GM21515 (cell line): ENCODE results near the gene DIP2C.
"Not testable (repeated sequence)": the region's sequence is repeated elsewhere in the genome, so short reads cannot be mapped to it uniquely, and the experiment has no call there.

ENCODE experiments used
- ATAC-seq: cut with Tn5 transposase; IDR thresholded peaks from one replicate; pipeline ENCODE4 v1.9.1; 2021; ENCODE audit not compliant: unreplicated experiment

DIP2C gene

DNA sequence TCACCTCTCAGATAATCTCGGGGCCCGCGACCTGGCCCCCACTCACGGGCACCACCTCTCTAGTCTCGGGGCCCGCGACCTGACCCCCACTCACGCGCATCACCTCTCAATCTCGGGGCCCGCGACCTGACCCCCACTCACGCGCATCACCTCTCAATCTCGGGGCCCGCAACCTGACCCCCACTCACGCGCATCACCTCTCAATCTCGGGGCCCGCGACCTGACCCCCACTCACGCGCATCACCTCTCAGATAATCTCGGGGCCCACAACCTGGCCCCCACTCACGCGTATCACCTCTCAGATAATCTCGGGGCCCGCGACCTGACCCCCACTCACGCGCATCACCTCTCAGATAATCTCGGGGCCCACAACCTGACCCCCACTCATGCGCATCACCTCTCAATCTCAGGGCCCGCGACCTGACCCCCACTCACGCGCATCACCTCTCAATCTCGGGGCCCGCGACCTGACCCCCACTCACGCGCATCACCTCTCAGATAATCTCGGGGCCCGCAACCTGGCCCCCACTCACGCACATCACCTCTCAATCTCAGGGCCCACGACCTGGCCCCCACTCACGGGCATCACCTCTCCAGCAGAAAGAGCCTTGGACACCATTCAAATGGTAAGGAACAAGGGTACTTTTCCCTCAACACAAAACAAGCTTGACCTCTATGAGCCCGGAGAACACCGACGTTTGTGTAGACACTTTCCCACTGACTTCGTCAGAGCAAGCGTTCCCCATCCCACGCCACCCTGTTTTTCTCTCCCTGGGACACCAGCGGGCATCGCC is 104.8 kb downstream of the DIP2C start:
- not testable (repeated sequence) for ATAC-seq

DNA sequence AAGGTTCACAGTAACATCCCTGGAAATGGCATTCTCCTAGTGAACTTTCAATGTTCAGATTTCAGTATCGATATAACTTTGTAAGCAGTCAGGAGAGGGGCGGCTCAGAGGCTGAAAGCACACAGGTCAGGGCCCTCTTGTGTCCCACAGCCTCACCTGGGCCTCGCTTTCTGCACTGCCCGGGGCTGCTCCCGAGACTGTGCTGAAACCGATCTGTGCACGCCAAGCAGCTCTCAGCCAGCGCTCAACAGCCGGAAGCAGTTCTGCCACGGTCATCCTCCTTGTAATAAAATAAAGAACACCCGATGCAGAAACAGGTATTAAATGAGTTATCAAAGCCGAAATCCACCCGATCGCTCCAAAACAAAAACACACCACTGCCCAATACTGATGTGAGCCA is 106.0 kb downstream of the DIP2C start:
- ATAC-seq: no peak

DNA sequence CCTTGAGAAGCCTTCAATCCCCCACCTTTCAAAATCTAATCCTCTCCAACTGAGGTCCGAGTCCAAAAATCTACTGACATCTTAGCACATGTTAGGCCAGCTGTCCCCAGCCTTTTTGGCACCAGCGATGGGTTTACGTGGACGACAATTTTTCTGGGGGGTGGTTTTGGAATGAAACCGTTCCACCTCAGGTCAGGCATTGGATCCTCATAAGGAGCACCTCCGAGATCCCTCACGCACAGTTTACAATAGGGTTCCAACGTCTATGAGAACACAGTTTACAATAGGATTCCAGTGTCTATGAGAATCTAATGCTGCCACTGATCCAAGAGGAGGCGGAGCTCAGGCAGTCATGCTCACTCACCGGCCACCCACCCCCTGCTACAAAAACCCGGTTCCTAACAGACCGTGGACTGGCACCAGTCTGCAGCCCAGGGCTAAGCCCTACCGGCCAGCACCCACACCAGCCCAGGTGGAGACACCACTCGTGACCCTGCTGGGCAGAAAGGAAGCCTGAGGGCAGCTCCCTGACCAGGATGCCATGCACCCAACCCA is 107.6 kb downstream of the DIP2C start:
- no peak for ATAC-seq

- ATAC-seq: no peak
Observed at GRCh38 chr10:580778-581177, 108.7 kb downstream of the DIP2C start.

DNA sequence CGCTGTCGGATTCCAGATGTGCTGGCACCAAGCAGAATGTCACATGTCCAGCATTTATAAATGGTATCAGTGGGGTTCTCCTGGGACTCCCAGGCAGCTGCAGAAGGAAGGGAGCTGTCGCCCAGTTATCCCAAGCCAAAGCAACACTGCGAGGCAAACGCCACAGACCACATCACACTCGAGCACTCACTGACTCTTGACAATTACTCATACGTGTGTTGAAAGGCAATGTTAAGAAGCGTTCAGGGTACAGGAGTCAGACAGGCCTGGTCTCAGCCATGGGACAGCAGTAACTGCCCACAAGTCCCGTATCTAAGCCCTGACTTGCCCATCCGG is 113.4 kb downstream of the DIP2C start:
- ATAC-seq: no peak

GRCh38 chr10:575402-576129 is 113.9 kb downstream of the DIP2C start:
- no peak for ATAC-seq

DNA sequence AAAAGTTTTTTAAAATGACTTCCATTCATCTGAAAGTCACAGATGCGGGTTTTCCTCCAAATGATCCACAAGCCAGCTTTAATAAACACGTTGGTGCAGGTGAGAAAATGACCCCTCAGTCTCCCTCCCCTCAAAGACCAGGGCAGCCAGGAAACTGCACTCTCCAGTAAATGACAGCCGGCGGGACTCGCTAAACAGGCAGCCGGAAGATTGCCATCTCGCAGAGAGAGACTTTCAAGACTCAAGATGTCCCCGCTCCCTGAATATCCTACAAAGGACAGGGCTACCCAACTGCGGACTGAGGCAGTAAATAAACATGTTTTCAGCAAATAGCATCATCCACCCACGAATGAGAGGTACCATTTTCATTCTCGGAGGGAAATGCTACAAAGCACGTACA is 116.8 kb downstream of the DIP2C start:
- ATAC-seq: no peak

GRCh38 chr10:571688-572451 is 117.6 kb downstream of the DIP2C start:
- ATAC-seq: no peak

GRCh38 chr10:571166-571565 is 118.3 kb downstream of the DIP2C start:
- ATAC-seq: no peak

DNA sequence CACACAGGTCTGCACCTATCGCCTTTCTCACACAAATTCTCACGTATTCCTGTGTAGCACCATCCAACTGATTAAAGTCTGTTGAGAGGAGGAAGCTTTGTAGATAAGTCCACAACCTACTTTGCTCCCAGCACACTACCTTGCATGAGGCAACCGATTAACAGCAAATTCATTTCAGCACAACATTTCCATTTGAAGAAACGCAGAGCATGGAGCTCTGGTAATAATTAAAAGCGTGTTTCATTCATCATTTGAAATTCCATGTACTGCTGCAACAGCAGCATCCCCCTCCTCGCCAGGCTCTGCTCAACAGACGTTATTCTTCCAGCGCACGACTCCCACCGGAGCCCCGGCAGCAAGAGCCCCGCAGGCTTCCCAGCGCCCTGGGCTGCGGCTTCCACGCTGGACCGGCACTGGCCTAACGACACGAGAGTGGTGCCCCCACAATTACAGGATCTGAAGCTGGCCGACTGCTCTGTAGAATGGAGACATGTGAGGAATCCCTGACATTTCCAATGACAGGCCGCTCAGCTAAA is 118.8 kb downstream of the DIP2C start:
- ATAC-seq: no peak

GRCh38 chr10:569961-570627 is 119.4 kb downstream of the DIP2C start:
- ATAC-seq: no peak

DNA sequence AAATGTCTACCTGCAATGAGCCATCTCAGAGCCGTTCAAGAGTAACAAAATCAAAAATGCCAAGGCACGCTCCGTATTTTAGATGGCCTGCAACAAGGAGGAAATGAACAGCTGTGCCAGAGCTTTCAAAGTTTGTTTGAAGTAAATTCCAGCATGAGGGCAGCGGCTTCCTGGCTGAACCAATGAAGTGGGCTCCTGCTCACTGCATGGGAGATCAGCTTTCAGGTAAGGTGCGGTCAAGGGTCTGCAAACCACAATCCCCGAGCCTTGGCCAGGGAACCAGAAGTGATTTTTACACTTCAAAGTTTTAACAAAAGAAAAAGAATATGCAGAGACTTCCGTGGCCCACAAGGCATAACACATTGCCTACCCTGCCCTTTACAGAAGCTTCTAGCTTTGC is 120.6 kb downstream of the DIP2C start:
- ATAC-seq: no peak

DNA sequence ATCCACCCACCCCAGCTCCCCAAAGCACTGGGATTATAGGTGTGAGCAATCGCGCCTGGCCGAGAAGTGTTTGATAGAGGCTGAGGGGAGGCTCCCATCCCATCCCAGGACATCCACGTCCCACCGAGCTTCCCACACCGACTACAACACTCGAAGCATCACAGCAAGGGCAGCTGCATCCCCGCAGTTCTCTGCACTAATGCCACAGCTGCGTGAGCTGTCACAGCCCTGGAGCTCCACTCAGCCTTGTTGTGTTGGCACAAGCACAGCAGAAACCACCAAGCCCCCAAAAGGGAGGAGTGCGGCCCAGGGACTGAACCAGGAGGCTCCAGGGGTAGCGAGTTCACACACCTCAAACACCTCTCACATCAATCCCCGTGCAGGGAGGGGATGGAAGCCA is 121.6 kb downstream of the DIP2C start:
- no peak for ATAC-seq

DNA sequence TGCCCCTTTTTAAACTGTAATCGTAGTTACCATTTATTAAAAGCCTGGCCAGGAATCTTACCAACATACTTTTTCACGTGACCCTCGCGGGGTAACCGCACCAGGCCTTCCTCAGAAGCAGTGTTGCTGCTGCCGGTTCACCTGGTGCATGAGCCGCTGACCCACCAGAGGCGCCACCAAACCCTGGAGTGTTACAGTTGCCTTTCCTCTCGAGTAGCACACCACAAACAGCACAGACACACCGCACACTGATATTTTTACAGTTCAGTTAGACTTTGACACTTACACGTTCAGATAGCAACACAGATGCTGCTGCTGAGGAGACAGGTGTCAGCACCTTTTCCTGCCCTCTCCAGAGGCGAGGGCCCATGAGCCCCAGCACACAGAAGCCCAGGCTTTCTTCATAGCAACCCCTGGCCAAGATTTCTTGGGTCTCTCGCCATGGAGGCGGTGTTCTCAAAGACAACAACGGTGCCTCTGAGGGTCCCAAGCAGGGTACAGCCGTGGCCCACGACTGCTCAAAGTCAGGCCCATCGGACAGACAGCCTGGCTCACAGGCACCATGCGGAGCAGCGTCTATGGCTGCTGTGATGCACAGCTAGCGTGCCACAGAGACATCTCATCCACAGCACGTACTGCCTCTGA is 123.1 kb downstream of the DIP2C start:
- ATAC-seq: no peak

- no peak for ATAC-seq
Observed at GRCh38 chr10:565676-566075, 123.8 kb downstream of the DIP2C start.

- ATAC-seq: no peak
Observed at GRCh38 chr10:565146-565545, 124.3 kb downstream of the DIP2C start.

- ATAC-seq: no peak
Observed at GRCh38 chr10:563827-564226, 125.6 kb downstream of the DIP2C start.

DNA sequence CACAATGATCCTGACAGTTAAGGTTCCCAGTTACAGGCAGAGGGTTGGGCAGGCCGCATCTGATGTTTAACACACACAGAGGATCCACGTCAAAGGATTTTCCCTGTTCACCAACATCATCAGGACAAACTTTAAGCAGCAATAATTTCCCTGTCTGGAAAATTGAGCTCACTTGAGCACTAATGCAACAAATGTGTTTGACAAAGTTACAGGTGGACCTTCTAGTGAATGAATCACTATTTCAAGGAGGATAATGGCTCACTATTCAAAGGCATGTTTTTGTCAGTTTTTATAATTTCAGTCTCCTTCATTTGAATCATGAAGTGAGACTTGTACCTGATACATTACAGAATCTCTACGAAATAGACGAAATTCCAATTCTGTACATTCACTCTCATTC is 127.3 kb downstream of the DIP2C start:
- ATAC-seq: no peak

DNA sequence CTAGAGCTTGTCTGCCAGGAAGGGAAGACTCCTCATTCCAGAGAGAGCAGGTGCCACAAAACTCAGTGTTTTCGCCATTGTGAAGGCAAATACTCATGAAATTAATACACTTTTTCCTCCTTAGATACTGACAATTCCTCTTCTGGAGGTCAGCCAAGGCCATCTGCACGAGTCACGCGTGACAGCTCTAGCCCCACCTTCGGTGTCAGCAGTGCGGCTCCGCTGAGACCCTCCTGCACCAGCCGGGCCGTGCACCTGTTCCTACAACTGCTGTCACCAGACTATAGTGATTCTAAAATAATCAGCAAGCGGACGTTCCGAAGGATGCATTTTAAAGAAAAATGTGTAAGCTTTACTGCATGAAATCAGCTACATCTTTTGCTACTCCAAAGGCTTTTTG is 127.7 kb downstream of the DIP2C start:
- no peak for ATAC-seq

- ATAC-seq: no peak
Observed at GRCh38 chr10:560314-560992, 129.0 kb downstream of the DIP2C start.
